IMR-90 (cell line): Measurements from ENCODE around the gene IGF1R. TPM values are rescaled to one million over a fixed set of nuclear protein-coding genes. Genes with fewer than 3 reads are reported as not detected.

Experiments
- ATAC-seq: fragments of 200-7000 bp; cut with Tn5 transposase; 2 replicates; pipeline ENCODE4 v1.9.1; 2020; ENCODE audit warnings: low read depth, mild to moderate bottlenecking, moderate library complexity
- BruUV-seq: library from RNA; stranded (reverse); fragments of 400-500 nt; replicated peaks from 2 replicates; lab custom pipeline; 2021; lab: Mats Ljungman, UMichigan
- CTCF ChIA-PET: fragments of 300-600 bp; formaldehyde crosslinking; extraction: SDS; loops from one replicate; lab custom pipeline; 2021; ENCODE audit warnings: antibody characterized with exemption; lab: Yijun Ruan, JAX
- POLR2A ChIA-PET: fragments of 300-600 bp; sonication (Branson Sonifier 250); formaldehyde crosslinking; loops from one replicate; lab custom pipeline; 2022; ENCODE audit warnings: antibody characterized with exemption; ENCODE audit not compliant: unreplicated experiment; lab: Charles Lee
- DNase-seq: peaks from one replicate; pipeline ENCODE4 v3.0.0; 2013
- H2AFZ ChIP-seq: replicated peaks from 2 replicates; pipeline ENCODE3; 2013; ENCODE audit warnings: low read length, mild to moderate bottlenecking; ENCODE audit not compliant: poor library complexity
- H2AK5ac ChIP-seq: 2 replicates; pipeline ENCODE4 v1.6.1; 2013; ENCODE audit warnings: low read depth, low read length, inconsistent platforms
- H2AK9ac ChIP-seq: replicated peaks from 2 replicates; pipeline ENCODE3; 2013; ENCODE audit warnings: mild to moderate bottlenecking, low read depth, low read length, moderate library complexity; ENCODE audit not compliant: poor library complexity
- H2BK120ac ChIP-seq: 2 replicates; pipeline ENCODE4 v1.6.1; 2013; ENCODE audit warnings: low read depth, low read length, inconsistent platforms
- H2BK15ac ChIP-seq: 3 replicates; pipeline ENCODE4 v1.6.1; 2013; ENCODE audit warnings: low read depth, low read length, inconsistent platforms
- H2BK20ac ChIP-seq: 2 replicates; pipeline ENCODE4 v1.6.1; 2013; ENCODE audit warnings: low read depth, mild to moderate bottlenecking, inconsistent platforms, low read length, moderate library complexity
- H2BK5ac ChIP-seq: 2 replicates; pipeline ENCODE4 v1.6.1; 2013; ENCODE audit warnings: mild to moderate bottlenecking, low read depth, low read length, inconsistent platforms; ENCODE audit not compliant: poor library complexity, severe bottlenecking
- H3K14ac ChIP-seq: replicated peaks from 2 replicates; pipeline ENCODE4 v1.6.1; 2013; ENCODE audit warnings: low read depth, low read length, inconsistent platforms
- H3K18ac ChIP-seq: 2 replicates; pipeline ENCODE4 v1.6.1; 2013; ENCODE audit warnings: low read depth, low read length, control low read depth
- H3K23ac ChIP-seq: 2 replicates; pipeline ENCODE4 v1.6.1; 2013; ENCODE audit warnings: low read depth, low read length, inconsistent platforms
- H3K27ac ChIP-seq: 2 replicates; pipeline ENCODE4 v1.5.1; 2013; ENCODE audit warnings: mild to moderate bottlenecking, control low read depth, low read length; ENCODE audit not compliant: insufficient read depth
- H3K27me3 ChIP-seq: 2 replicates; pipeline ENCODE4 v1.6.1; 2013; ENCODE audit warnings: low read length; ENCODE audit not compliant: control insufficient read depth, insufficient read depth
- H3K36me3 ChIP-seq: 2 replicates; pipeline ENCODE4 v1.6.1; 2013; ENCODE audit warnings: low read length, mixed read lengths; ENCODE audit not compliant: control insufficient read depth, insufficient read depth
- H3K4ac ChIP-seq: 2 replicates; pipeline ENCODE4 v1.6.1; 2013; ENCODE audit warnings: low read depth, low read length, inconsistent platforms
- H3K4me1 ChIP-seq: 2 replicates; pipeline ENCODE4 v1.6.1; 2013; ENCODE audit warnings: low read length, mixed read lengths; ENCODE audit not compliant: control insufficient read depth, insufficient read depth
- H3K4me2 ChIP-seq: 2 replicates; pipeline ENCODE4 v1.6.1; 2013; ENCODE audit warnings: low read depth, mild to moderate bottlenecking, control low read depth, low read length, moderate library complexity
- H3K4me3 ChIP-seq: 2 replicates; pipeline ENCODE4 v1.5.1; 2013; ENCODE audit warnings: low read depth, mild to moderate bottlenecking, control low read depth, low read length, moderate library complexity; ENCODE audit not compliant: insufficient read depth
- H3K56ac ChIP-seq: 2 replicates; pipeline ENCODE4 v1.6.1; 2013; ENCODE audit warnings: low read length, inconsistent platforms; ENCODE audit not compliant: insufficient read depth; ENCODE audit errors: extremely low read depth
- H3K79me1 ChIP-seq, 2 experiments: 2 replicates each; pipeline ENCODE4 v1.6.1; 2013; ENCODE audit warnings: low read length in 2 of 2, inconsistent platforms in 1 of 2, low read depth in 1 of 2
- H3K9ac ChIP-seq: 2 replicates; pipeline ENCODE4 v1.6.1; 2013; ENCODE audit warnings: low read depth, low read length, control low read depth
- H3K9me1 ChIP-seq: 2 replicates; pipeline ENCODE4 v1.6.1; 2013; ENCODE audit warnings: low read length, inconsistent platforms; ENCODE audit not compliant: insufficient read depth
- H3K9me3 ChIP-seq: 2 replicates; pipeline ENCODE4 v1.6.1; 2013; ENCODE audit warnings: low read length; ENCODE audit not compliant: control insufficient read depth, insufficient read depth
- H4K20me1 ChIP-seq: 2 replicates; pipeline ENCODE4 v1.6.1; 2013; ENCODE audit warnings: low read length, inconsistent platforms; ENCODE audit not compliant: insufficient read depth
- H4K5ac ChIP-seq: 2 replicates; pipeline ENCODE4 v1.6.1; 2013; ENCODE audit warnings: mild to moderate bottlenecking, low read depth, low read length, control low read depth
- H4K8ac ChIP-seq, 2 experiments: 2 replicates each; pipeline ENCODE4 v1.6.1; 2013; ENCODE audit warnings: low read depth in 2 of 2, low read length in 2 of 2, control low read depth in 1 of 2, inconsistent platforms in 1 of 2
- H4K91ac ChIP-seq: 2 replicates; pipeline ENCODE4 v1.6.1; 2013; ENCODE audit warnings: low read depth, low read length, inconsistent platforms; ENCODE audit not compliant: insufficient read depth
- BHLHE40 ChIP-seq: fragments of 150-350 bp; IDR thresholded peaks from 2 replicates; pipeline ENCODE4 v1.6.1; 2016; ENCODE audit warnings: mild to moderate bottlenecking, low read depth, low read length
- CHD1 ChIP-seq: IDR thresholded peaks from 2 replicates; pipeline ENCODE4 v1.6.1; 2012; ENCODE audit warnings: low read depth, low read length, improper control_type of control experiment
- ELK1 ChIP-seq: fragments of 150-350 bp; IDR thresholded peaks from 2 replicates; pipeline ENCODE4 v1.6.1; 2016; ENCODE audit warnings: low read depth, mild to moderate bottlenecking, low read length, moderate library complexity, borderline replicate concordance
- MAFK ChIP-seq: IDR thresholded peaks from 2 replicates; pipeline ENCODE4 v1.6.1; 2012; ENCODE audit warnings: low read depth, low read length, improper control_type of control experiment
- MXI1 ChIP-seq: IDR thresholded peaks from 2 replicates; pipeline ENCODE4 v1.6.1; 2012; ENCODE audit warnings: low read depth, mild to moderate bottlenecking, low read length, moderate library complexity, borderline replicate concordance
- POLR2A ChIP-seq: IDR thresholded peaks from 2 replicates; pipeline ENCODE4 v1.6.1; 2012; ENCODE audit warnings: mild to moderate bottlenecking, low read depth, low read length
- RCOR1 ChIP-seq: IDR thresholded peaks from 2 replicates; pipeline ENCODE4 v1.6.1; 2012; ENCODE audit warnings: mild to moderate bottlenecking, low read length, improper control_type of control experiment; ENCODE audit not compliant: insufficient replicate concordance
- RFX5 ChIP-seq: IDR thresholded peaks from 2 replicates; pipeline ENCODE4 v1.8.0; 2012; ENCODE audit warnings: low read depth, mild to moderate bottlenecking, low read length, moderate library complexity
- SMC3 ChIP-seq: fragments of 150-350 bp; IDR thresholded peaks from 2 replicates; pipeline ENCODE4 v1.6.1; 2016; ENCODE audit warnings: low read depth, mild to moderate bottlenecking, antibody characterized with exemption, low read length, moderate library complexity
- USF2 ChIP-seq: fragments of 150-350 bp; IDR thresholded peaks from 2 replicates; pipeline ENCODE4 v1.6.1; 2017; ENCODE audit warnings: mild to moderate bottlenecking, antibody characterized with exemption, low read length, low read depth
- WGBS, 2 experiments: methylation state at CpG; one replicate each; pipeline versions ENCODE4 v1.1.5 to v1.1.7; 2013; ENCODE audit warnings: missing lambda C conversion rate in 2 of 2; ENCODE audit not compliant: insufficient read length in 1 of 2; ENCODE audit errors: extremely low coverage in 2 of 2; 5-methylcytosine and 5-hydroxymethylcytosine counted together
- dilution Hi-C: fragments of 300-500 bp; cut with HindIII; formaldehyde crosslinking; loops from one replicate; pipeline ENCODE4 v1.14.3; 2018; ENCODE audit warnings: low sequenced_read_pairs; ENCODE audit not compliant: unreplicated experiment
- in situ Hi-C: fragments of 300-500 bp; cut with MboI; formaldehyde crosslinking; loops from 3 replicates; pipeline ENCODE4 v1.14.3; 2019; ENCODE audit warnings: low sequenced_read_pairs, inconsistent platforms, mixed read lengths
- intact Hi-C: fragments of 100-400 bp; cut with micrococcal nuclease; formaldehyde crosslinking; loops from 2 replicates; pipeline ENCODE4 v1.10.0; 2022
- polyA plus RNA-seq, 3 experiments: library from polyadenylated mRNA; depleted of rRNA; stranded (reverse); fragments of >200 nt; gene quantifications; 2 replicates each; pipeline ENCODE4 v1.2.3, GENCODE V29; 2012; ENCODE audit warnings: low replicate concordance in 1 of 3
- total RNA-seq: library from RNA; depleted of rRNA; stranded (reverse); fragments of >200 nt; gene quantifications from 2 replicates; pipeline ENCODE4 v1.2.3, GENCODE V29; 2012

The IGF1R gene
- total and polyA plus RNA-seq, 2 of the 4 experiments (the other 2 are of a cell fraction): 24.0 to 24.9 TPM

DNA sequence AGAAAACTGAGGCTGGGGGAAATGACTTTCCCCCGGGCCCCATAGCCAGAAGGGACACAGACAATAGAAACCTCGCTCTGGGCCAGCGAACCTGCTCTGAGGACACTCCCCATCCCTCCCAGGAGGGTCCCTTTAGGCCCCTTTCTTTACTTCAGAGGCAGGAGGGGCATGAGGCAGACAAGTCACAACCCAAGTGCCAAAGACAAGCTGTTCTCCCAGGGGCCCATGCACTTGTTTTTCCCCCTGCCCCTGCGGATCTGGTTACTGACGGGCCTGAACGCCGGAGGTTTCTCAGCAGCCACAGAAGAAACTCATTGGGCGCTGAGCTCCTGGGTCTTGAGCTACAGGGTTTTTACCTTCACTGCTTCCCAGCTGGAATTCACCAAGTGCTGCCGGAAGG is 349.4 kb downstream of the IGF1R start:
- Histone ChIP-seq H3K9me1 (no peaks in the 10 kb centered on the region), H2AFZ (no peak overlapping the region), H3K18ac (no peak overlapping the region), H4K91ac (no peak overlapping the region), H3K79me1 (no peaks in the 10 kb centered on the region), H3K36me3 (no peaks in the 10 kb centered on the region), H2BK15ac (no peak overlapping the region), H2BK5ac (no peak overlapping the region), H3K4me2 (no peak overlapping the region), H3K14ac (no peak overlapping the region), H3K4ac (no peak overlapping the region), H3K4me1 (no peaks in the 10 kb centered on the region), H4K20me1 (no peaks in the 10 kb centered on the region), H4K8ac (no peak overlapping the region), H3K56ac (no peak overlapping the region), H2AK5ac (no peak overlapping the region), H3K23ac (no peak overlapping the region), H3K9ac (no peak overlapping the region), H4K5ac (no peak overlapping the region), H3K27me3 (peaks cover 12% of the 10 kb centered on the region), H2BK20ac (no peak overlapping the region), H3K4me3 (no peak overlapping the region), H3K27ac (no peak overlapping the region), H2AK9ac (no peak overlapping the region), H2BK120ac (no peak overlapping the region), H3K9me3 (no peaks in the 10 kb centered on the region)
- DNase-seq (no peak), ATAC-seq (no peak)
- TF ChIP-seq RCOR1: no peak
- no peak for TF ChIP-seq RFX5
- TF ChIP-seq MAFK: no peak
- TF ChIP-seq ELK1: no peak
- TF ChIP-seq POLR2A: no peak
- no peak for TF ChIP-seq CHD1
- TF ChIP-seq BHLHE40: no peak
- TF ChIP-seq SMC3: no peak
- no peak for TF ChIP-seq MXI1
- no peak for TF ChIP-seq USF2
- in situ Hi-C loops (no loop called here), dilution Hi-C loops (no loop called here), intact Hi-C loops (no loop called here)
- POLR2A ChIA-PET: no interaction called here
- CTCF ChIA-PET: interaction anchor here (0.6 kb wide), 1 partner anchor 214 kb away, joined by 3 read pairs; no protein-coding TSS in a partner anchor
- WGBS, 2 experiments: no CpG with 5 or more reads among the region's 9 CpGs
- no TSS peak for BruUV-seq
